KMS-11 (cell line): ENCODE results near the gene PRKAR2B.

Experiments used
- H2AFZ ChIP-seq: fragments of 200-600 bp; sonication (generic); 2 replicates; pipeline ENCODE4 v1.6.1; 2016; ENCODE audit warnings: antibody characterized with exemption, mixed run types, low read depth
- H3K27ac ChIP-seq: fragments of 200-600 bp; sonication (generic); 2 replicates; pipeline ENCODE4 v1.6.1; 2016; ENCODE audit warnings: mild to moderate bottlenecking, mixed run types
- H3K27me3 ChIP-seq: fragments of 200-600 bp; sonication (generic); 2 replicates; pipeline ENCODE4 v1.6.1; 2017; ENCODE audit warnings: mild to moderate bottlenecking, low read depth, mixed run types, moderate library complexity; ENCODE audit not compliant: insufficient read depth
- H3K36me3 ChIP-seq: fragments of 200-600 bp; sonication (generic); 2 replicates; pipeline ENCODE4 v1.6.1; 2017; ENCODE audit warnings: mild to moderate bottlenecking, mixed run types; ENCODE audit not compliant: insufficient read depth
- H3K4me1 ChIP-seq: fragments of 200-600 bp; sonication (generic); 2 replicates; pipeline ENCODE4 v1.6.1; 2016; ENCODE audit warnings: mild to moderate bottlenecking, low read depth, mixed run types; ENCODE audit not compliant: poor library complexity, severe bottlenecking
- H3K4me2 ChIP-seq: fragments of 200-600 bp; sonication (generic); 2 replicates; pipeline ENCODE4 v1.7.0; 2016; ENCODE audit warnings: mild to moderate bottlenecking, mixed run types
- H3K4me3 ChIP-seq: fragments of 200-600 bp; sonication (generic); IDR thresholded peaks from 2 replicates; pipeline ENCODE4 v1.6.1; 2017; ENCODE audit warnings: low read depth, low read length, mixed read lengths; ENCODE audit not compliant: insufficient read depth
- H3K79me2 ChIP-seq: fragments of 200-600 bp; sonication (generic); 2 replicates; pipeline ENCODE4 v1.6.1; 2016; ENCODE audit warnings: low read depth, mixed run types; ENCODE audit not compliant: insufficient read depth
- H3K9ac ChIP-seq: fragments of 200-600 bp; sonication (generic); 2 replicates; pipeline ENCODE4 v1.6.1; 2016; ENCODE audit warnings: mild to moderate bottlenecking, mixed run types
- H4K20me1 ChIP-seq: fragments of 200-600 bp; sonication (generic); 2 replicates; pipeline ENCODE4 v1.6.1; 2016; ENCODE audit warnings: mild to moderate bottlenecking, mixed run types; ENCODE audit not compliant: insufficient read depth
- CTCF ChIP-seq: fragments of 200-600 bp; sonication (generic); conservative IDR thresholded peaks from 2 replicates; pipeline ENCODE4 v1.6.1; 2017; ENCODE audit warnings: low read depth, mild to moderate bottlenecking, antibody characterized with exemption, low read length, moderate library complexity, mixed read lengths

The PRKAR2B gene

DNA sequence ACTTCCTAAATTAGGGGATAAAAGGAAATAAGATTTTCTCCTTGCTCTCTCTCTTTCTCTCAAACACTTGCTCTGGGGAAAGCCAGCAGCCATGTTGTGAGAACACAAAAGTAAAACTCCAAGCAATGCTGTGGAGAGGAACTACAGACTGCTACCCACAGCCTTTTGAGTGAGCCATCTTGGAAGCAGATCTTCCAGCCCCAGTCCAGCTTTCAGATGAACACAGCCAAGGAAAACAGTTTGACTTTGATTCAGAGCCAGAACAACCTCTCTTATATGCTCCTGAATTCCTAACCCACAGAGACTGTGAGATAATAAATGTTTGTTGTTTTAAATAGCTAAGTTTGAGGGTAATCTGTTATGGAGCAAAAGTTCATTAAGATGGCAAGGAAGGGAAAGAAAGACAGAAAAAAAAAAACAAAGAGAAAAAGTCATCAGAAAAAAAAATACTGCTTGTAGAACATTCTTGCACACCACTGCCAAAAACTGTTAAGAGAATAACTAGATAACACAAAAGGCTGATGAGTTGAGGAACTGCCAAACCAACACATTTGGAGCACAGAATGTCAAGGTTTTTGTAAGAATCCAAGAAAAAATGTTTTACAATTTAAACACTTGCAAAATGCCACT is 20.9 kb upstream of the PRKAR2B start:
- Histone ChIP-seq H2AFZ (no peak overlapping the region), H4K20me1 (no peaks in the 10 kb centered on the region), H3K4me2 (no peak overlapping the region), H3K27me3 (no peaks in the 10 kb centered on the region), H3K27ac (no peak overlapping the region), H3K36me3 (no peaks in the 10 kb centered on the region), H3K79me2 (no peaks in the 10 kb centered on the region), H3K4me1 (peaks cover 3% of the 10 kb centered on the region), H3K4me3 (no peak overlapping the region), H3K9ac (no peak overlapping the region)
- no peak for TF ChIP-seq CTCF

DNA sequence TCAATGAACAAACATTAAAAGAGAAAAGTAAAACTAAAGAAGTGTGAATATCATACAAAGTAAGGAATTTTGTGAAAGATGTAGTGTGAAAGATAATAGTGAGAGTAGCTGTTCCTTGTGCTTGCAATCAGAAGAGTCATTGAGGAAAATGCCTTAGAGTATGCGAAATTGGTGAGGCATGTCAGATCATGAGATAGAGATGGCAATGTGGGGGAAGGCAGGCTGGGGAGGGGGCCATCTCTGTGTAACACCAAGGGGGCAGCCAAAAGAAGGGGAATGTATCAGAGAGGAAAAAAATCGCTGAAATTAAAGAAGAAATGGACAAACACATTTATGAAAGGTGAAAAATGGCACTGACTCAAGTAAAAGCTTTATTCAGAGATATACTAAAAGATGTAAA is 19.6 kb upstream of the PRKAR2B start:
- Histone ChIP-seq H4K20me1 (no peaks in the 10 kb centered on the region), H2AFZ (no peak overlapping the region), H3K4me1 (peaks cover 3% of the 10 kb centered on the region), H3K79me2 (no peaks in the 10 kb centered on the region), H3K9ac (no peak overlapping the region), H3K4me3 (no peak overlapping the region), H3K4me2 (no peak overlapping the region), H3K27ac (no peak overlapping the region), H3K27me3 (no peaks in the 10 kb centered on the region), H3K36me3 (no peaks in the 10 kb centered on the region)
- no peak for TF ChIP-seq CTCF

GRCh38 chr7:107025449-107026103 is 18.9 kb upstream of the PRKAR2B start:
- Histone ChIP-seq H3K27me3 (no peaks in the 10 kb centered on the region), H2AFZ (no peak overlapping the region), H3K27ac (no peak overlapping the region), H3K4me3 (no peak overlapping the region), H3K79me2 (no peaks in the 10 kb centered on the region), H4K20me1 (no peaks in the 10 kb centered on the region), H3K4me1 (peaks cover 3% of the 10 kb centered on the region), H3K9ac (no peak overlapping the region), H3K36me3 (no peaks in the 10 kb centered on the region), H3K4me2 (no peak overlapping the region)
- TF ChIP-seq CTCF = no peak

DNA sequence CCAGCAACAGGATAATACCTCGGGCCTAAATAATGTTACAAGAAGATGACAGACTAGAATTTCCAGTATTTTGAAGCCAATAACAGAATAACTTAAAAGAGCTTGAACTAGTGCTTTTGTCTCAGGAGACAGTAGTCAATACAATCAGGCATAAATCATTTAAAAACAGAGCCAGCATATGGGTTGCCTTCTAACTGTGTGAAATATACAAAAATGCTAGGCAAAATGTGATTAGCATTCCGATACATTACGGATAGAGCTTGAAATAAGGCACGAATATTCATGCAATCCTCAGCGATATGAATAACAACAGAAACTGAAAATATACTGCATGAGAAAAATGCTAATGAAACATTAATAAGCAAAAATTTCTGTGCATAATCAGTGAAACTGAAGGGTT is 18.3 kb upstream of the PRKAR2B start:
- Histone ChIP-seq H4K20me1 (no peaks in the 10 kb centered on the region), H3K9ac (no peak overlapping the region), H3K27ac (no peak overlapping the region), H3K79me2 (no peaks in the 10 kb centered on the region), H3K36me3 (no peaks in the 10 kb centered on the region), H3K4me3 (no peak overlapping the region), H3K4me2 (no peak overlapping the region), H3K4me1 (peaks cover 3% of the 10 kb centered on the region), H2AFZ (no peak overlapping the region), H3K27me3 (no peaks in the 10 kb centered on the region)
- no peak for TF ChIP-seq CTCF
